Tibial nerve (tissue), 4 donors: ENCODE results near the gene RBKS. TPM values are rescaled to one million over a fixed set of nuclear protein-coding genes. Genes with fewer than 3 reads are reported as not detected.
A peak's percentile ranks its signal among the peaks of the same experiment; 100 is the strongest.

Source experiments
- DNase-seq, 2 donors: peaks; one replicate each; pipeline ENCODE4 v3.0.0-alpha.2; 2019; ENCODE audit warnings: low spot score in 2 of 2
- H3K27ac ChIP-seq, 4 donors: fragments of 200-600 bp; sonication (generic) in 3 of 4; one replicate each; pipeline ENCODE4 v1.5.1; 2017 to 2019; ENCODE audit warnings: mild to moderate bottlenecking in 1 of 4
- H3K27me3 ChIP-seq, 2 donors: fragments of 200-600 bp; sonication (generic) in 1 of 2; one replicate each; pipeline versions ENCODE4 v1.5.1 to v1.6.0; 2017 to 2019
- H3K36me3 ChIP-seq, 3 donors: fragments of 200-600 bp; sonication (generic); one replicate each; pipeline ENCODE4 v1.5.1; 2018 to 2019
- H3K4me1 ChIP-seq, 4 donors: fragments of 200-600 bp; sonication (generic) in 3 of 4; one replicate each; pipeline ENCODE4 v1.5.1; 2017 to 2019
- H3K4me3 ChIP-seq, 4 donors: fragments of 200-600 bp; sonication (generic) in 3 of 4; one replicate each; pipeline ENCODE4 v1.5.1; 2017 to 2019; ENCODE audit warnings: mild to moderate bottlenecking in 1 of 4, moderate library complexity in 1 of 4
- H3K9me3 ChIP-seq, 4 donors: fragments of 200-600 bp; sonication (generic) in 3 of 4; one replicate each; pipeline ENCODE4 v1.5.1; 2017 to 2019
- EP300 ChIP-seq, 2 donors: sonication (generic); formaldehyde crosslinking; IDR thresholded peaks; one replicate each; pipeline ENCODE4 v1.6.1; 2017; ENCODE audit warnings: antibody characterized with exemption in 2 of 2, mild to moderate bottlenecking in 1 of 2
- POLR2A ChIP-seq, 2 donors: fragments of 450-650 bp; IDR thresholded peaks; one replicate each; pipeline ENCODE4 v1.6.1; 2017; ENCODE audit warnings: antibody characterized with exemption in 2 of 2, mild to moderate bottlenecking in 2 of 2, moderate library complexity in 2 of 2
- WGBS, 2 donors: methylation state at CpG; one replicate each; pipeline ENCODE4 v1.1.5; 2018; 5-methylcytosine and 5-hydroxymethylcytosine counted together
- total RNA-seq, 4 donors: library from RNA; depleted of rRNA; stranded (reverse); fragments of >200 nt; gene quantifications; one replicate each; pipeline ENCODE4 v1.1.0, GENCODE V29; 2016
- TF ChIP-seq, protein P1 (sequence below), 5 experiments: fragments of 200-600 bp in 3 of 5; fragments of 450-650 bp in 2 of 5; sonication (generic) in 3 of 5; IDR thresholded peaks; one replicate each; pipeline ENCODE4 v1.5.1; 2016 to 2019; ENCODE audit warnings: antibody characterized with exemption in 5 of 5, mild to moderate bottlenecking in 3 of 5, moderate library complexity in 2 of 5

RBKS gene
- total RNA-seq, 4 donors from 2014 or later: 1.2 to 8.1 (median 4.4) TPM

DNA sequence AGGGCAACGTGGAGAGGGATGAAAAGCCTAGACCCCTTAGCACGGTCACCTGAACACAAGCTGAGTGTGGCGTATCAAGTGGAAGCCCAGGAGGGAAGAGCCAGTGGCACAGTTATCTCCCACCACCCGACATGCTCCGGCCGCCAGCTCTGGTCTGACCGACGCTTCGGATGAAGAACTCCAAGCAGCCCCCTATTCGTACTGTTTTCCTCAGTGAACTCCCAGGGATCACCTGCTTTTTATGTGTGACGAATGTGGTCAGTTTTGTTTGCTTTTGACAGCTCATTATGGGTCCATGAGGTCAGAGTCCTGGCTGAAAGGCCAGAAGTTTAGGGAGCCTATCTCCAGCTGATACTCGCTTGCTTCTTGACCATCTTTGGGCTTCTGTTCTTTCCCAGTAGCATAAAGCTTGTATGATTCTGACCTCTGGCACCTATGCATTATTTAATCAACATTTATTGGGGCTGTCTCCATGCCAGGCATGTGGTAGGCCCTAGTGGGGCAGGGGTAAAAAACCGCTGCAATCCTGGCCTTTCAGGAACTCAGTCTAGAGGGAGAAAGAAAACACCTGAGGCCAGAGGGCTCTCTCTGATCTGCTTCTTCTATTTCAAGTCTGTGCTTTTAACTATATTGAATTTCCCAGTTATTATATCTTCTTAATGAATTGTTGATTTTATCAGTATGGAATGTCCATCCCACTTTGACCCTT is 151.7 kb downstream of the RBKS start:
- DNase-seq: no peak
- WGBS, 2 donors: 87 to 90% methylated on average over 13 of the region's 13 CpGs

GRCh38 chr2:27737676-27738348 is 152.4 kb downstream of the RBKS start:
- no peak for DNase-seq
- Histone ChIP-seq H3K36me3 (no peaks in the 10 kb centered on the region), H3K27me3 (no peaks in the 10 kb centered on the region), H3K4me1 (peaks cover 0 to 28% (median 12%) of the 10 kb centered on the region in 4 donors), H3K9me3 (peaks cover 0 to 3% (median 0%) of the 10 kb centered on the region in 4 donors), H3K4me3 (no peak overlapping the region), H3K27ac (peak overlapping the region in 3 of 4 donors; percentile 2 to 30 (median 8))
- WGBS, 2 donors: 60 to 67% methylated on average over 7 of the region's 7 CpGs
- TF ChIP-seq, protein P1, sequence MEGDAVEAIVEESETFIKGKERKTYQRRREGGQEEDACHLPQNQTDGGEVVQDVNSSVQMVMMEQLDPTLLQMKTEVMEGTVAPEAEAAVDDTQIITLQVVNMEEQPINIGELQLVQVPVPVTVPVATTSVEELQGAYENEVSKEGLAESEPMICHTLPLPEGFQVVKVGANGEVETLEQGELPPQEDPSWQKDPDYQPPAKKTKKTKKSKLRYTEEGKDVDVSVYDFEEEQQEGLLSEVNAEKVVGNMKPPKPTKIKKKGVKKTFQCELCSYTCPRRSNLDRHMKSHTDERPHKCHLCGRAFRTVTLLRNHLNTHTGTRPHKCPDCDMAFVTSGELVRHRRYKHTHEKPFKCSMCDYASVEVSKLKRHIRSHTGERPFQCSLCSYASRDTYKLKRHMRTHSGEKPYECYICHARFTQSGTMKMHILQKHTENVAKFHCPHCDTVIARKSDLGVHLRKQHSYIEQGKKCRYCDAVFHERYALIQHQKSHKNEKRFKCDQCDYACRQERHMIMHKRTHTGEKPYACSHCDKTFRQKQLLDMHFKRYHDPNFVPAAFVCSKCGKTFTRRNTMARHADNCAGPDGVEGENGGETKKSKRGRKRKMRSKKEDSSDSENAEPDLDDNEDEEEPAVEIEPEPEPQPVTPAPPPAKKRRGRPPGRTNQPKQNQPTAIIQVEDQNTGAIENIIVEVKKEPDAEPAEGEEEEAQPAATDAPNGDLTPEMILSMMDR (IDR thresholded peaks at IDR 0.05): no peak
- TF ChIP-seq EP300 (IDR thresholded peaks at IDR 0.05) (peak in 1 of 2 donors; percentile 33), POLR2A (IDR thresholded peaks at IDR 0.05) (no peak)

More for the DNA sequence above, 151.7 kb downstream of the RBKS start:
- no peaks in the 10 kb centered on the region for H3K27me3 ChIP-seq
- H3K4me1 ChIP-seq: peaks cover 0 to 28% (median 12%) of the 10 kb centered on the region in 4 donors
- H3K27ac ChIP-seq: peak overlapping the region in 1 of 4 donors; percentile 30
- H3K36me3 ChIP-seq: no peaks in the 10 kb centered on the region
- H3K9me3 ChIP-seq: peaks cover 0 to 3% (median 0%) of the 10 kb centered on the region in 4 donors
- TF ChIP-seq POLR2A (IDR thresholded peaks at IDR 0.05): no peak
- no peak for TF ChIP-seq EP300 (IDR thresholded peaks at IDR 0.05)
- TF ChIP-seq, protein P1 (IDR thresholded peaks at IDR 0.05): no peak
- H3K4me3 ChIP-seq: no peak overlapping the region

- Histone ChIP-seq H3K9me3 (peaks cover 0 to 3% (median 0%) of the 10 kb centered on the region in 4 donors), H3K4me3 (no peak overlapping the region), H3K36me3 (no peaks in the 10 kb centered on the region), H3K27me3 (no peaks in the 10 kb centered on the region), H3K4me1 (peaks cover 0 to 28% (median 12%) of the 10 kb centered on the region in 4 donors), H3K27ac (peak overlapping the region in 3 of 4 donors; percentile 8 to 88 (median 84))
- 95 to 97% methylated on average over 6 of the region's 6 CpGs for WGBS, 2 donors
- TF ChIP-seq POLR2A (IDR thresholded peaks at IDR 0.05) (no peak), EP300 (IDR thresholded peaks at IDR 0.05) (no peak)
- TF ChIP-seq, protein P1 (IDR thresholded peaks at IDR 0.05): no peak
- no peak for DNase-seq
Measured at GRCh38 chr2:27736890-27737204, 153.3 kb downstream of the RBKS start.

GRCh38 chr2:27736031-27736889 is 153.9 kb downstream of the RBKS start:
- Histone ChIP-seq H3K27me3 (no peaks in the 10 kb centered on the region), H3K9me3 (peaks cover 0 to 3% (median 0%) of the 10 kb centered on the region in 4 donors), H3K36me3 (no peaks in the 10 kb centered on the region), H3K4me1 (peaks cover 0 to 28% (median 12%) of the 10 kb centered on the region in 4 donors), H3K4me3 (peak overlapping the region in 1 of 4 donors; percentile 54), H3K27ac (peak overlapping the region; percentile 6 to 88 (median 84))
- DNase-seq: no peak
- TF ChIP-seq, protein P1 (IDR thresholded peaks at IDR 0.05): no peak
- no peak for TF ChIP-seq EP300 (IDR thresholded peaks at IDR 0.05)
- WGBS, 2 donors: 91 to 92% methylated on average over 10 of the region's 10 CpGs
